Measurements from ENCODE around the gene H2BK1.

GRCh38 chr7:151238924-151239836, 28.9 kb upstream of the H2BK1 start:
- no peak for TF ChIP-seq CTCF (optimal IDR thresholded peaks at IDR 0.05 in 1 of 3, IDR thresholded peaks at IDR 0.05 in 1 of 3, conservative IDR thresholded peaks at IDR 0.05 in 1 of 3; ENCODE audit: extremely low read depth in 1 of 3, insufficient read depth in 2 of 3, low read length in 3 of 3)
- no peak for TF ChIP-seq EZH2 (IDR thresholded peaks at IDR 0.05; ENCODE audit: low read length)
